Left ventricle myocardium inferior (tissue), 1 donor: ENCODE results near the gene AMBRA1. TPM values are rescaled to one million over a fixed set of nuclear protein-coding genes. Genes with fewer than 3 reads are reported as not detected.

Experiments used
- DNase-seq: peaks from one replicate; pipeline ENCODE4 v3.0.0-alpha.2; 2020
- H3K27ac ChIP-seq: fragments of 200-600 bp; replicated peaks from 2 replicates; pipeline ENCODE4 v1.8.0; 2021
- H3K27me3 ChIP-seq: fragments of 200-600 bp; 2 replicates; pipeline ENCODE4 v1.8.0; 2021; ENCODE audit warnings: low read depth
- H3K36me3 ChIP-seq: fragments of 200-600 bp; 2 replicates; pipeline ENCODE4 v1.8.0; 2021
- H3K4me1 ChIP-seq: fragments of 200-600 bp; 2 replicates; pipeline ENCODE4 v1.8.0; 2021
- H3K4me3 ChIP-seq: fragments of 200-600 bp; 2 replicates; pipeline ENCODE4 v1.8.0; 2021; ENCODE audit warnings: mild to moderate bottlenecking, moderate library complexity
- H3K9me3 ChIP-seq: fragments of 200-600 bp; replicated peaks from 2 replicates; pipeline ENCODE4 v1.8.0; 2021
- CTCF ChIP-seq: fragments of 200-600 bp; IDR thresholded peaks from 2 replicates; pipeline ENCODE4 v1.8.0; 2021; ENCODE audit warnings: antibody characterized with exemption, mild to moderate bottlenecking, borderline replicate concordance
- intact Hi-C: fragments of 100-400 bp; cut with micrococcal nuclease; formaldehyde crosslinking; loops from one replicate; pipeline ENCODE4 v1.11.0; 2022
- total RNA-seq: library from RNA; stranded (reverse); fragmentation: NEBNext Ultra II Directional; extraction: Animal tissue kit (Norgen Biotek cat#: 25700); gene quantifications from one replicate; pipeline ENCODE4 v1.2.1, GENCODE V29; 2021
- donor health status: DM: no; HTN: yes; CAD: no; lungs with severe emphysema.

Gene AMBRA1
- total RNA-seq, 1 donor from 2014 or later = 14.2 TPM

- Histone ChIP-seq H3K27me3 (no peaks in the 10 kb centered on the region), H3K9me3 (no peaks in the 10 kb centered on the region), H3K4me1 (peaks cover 69% of the 10 kb centered on the region), H3K27ac (peak within 1 kb of the TSS; percentile 93), H3K36me3 (peaks cover 23% of the 10 kb centered on the region), H3K4me3 (peak within 1 kb of the TSS; percentile 97)
- peak; percentile 88 for TF ChIP-seq CTCF
- DNase-seq = peak; percentile 90
- intact Hi-C loops = no loop called here
These were observed 23.5 kb upstream of the AMBRA1 start, which contains the start of the genes ATG13 and HARBI1 for GRCh38 chr11:46617134-46617971. ATG13 (plus strand) TSS chr11:46617553; CDS start chr11:46644292, 26,739 bp downstream. HARBI1 (minus strand) TSS chr11:46617227; CDS start chr11:46616237, 990 bp downstream.

- Histone ChIP-seq H3K27ac (peak overlapping the region; percentile 93), H3K27me3 (no peaks in the 10 kb centered on the region), H3K36me3 (peaks cover 21% of the 10 kb centered on the region), H3K4me1 (peaks cover 76% of the 10 kb centered on the region), H3K4me3 (peak overlapping the region; percentile 97), H3K9me3 (no peaks in the 10 kb centered on the region)
- intact Hi-C loops = no loop called here
- TF ChIP-seq CTCF = no peak
- no peak for DNase-seq
These were observed 22.8 kb upstream of the AMBRA1 start for GRCh38 chr11:46616551-46617133.

- no peaks in the 10 kb centered on the region for H3K9me3 ChIP-seq
- intact Hi-C loops = no loop called here
- no peak for TF ChIP-seq CTCF
These were observed 21.9 kb upstream of the AMBRA1 start for GRCh38 chr11:46615756-46616155.

GRCh38 chr11:46612326-46612725 is 18.5 kb upstream of the AMBRA1 start:
- intact Hi-C loops = no loop called here
- Histone ChIP-seq H3K9me3 (no peaks in the 10 kb centered on the region), H3K4me1 (peaks cover 40% of the 10 kb centered on the region)

More at GRCh38 chr11:46615756-46616155, 21.9 kb upstream of the AMBRA1 start:
- Histone ChIP-seq H3K4me3 (no peak overlapping the region), H3K36me3 (peaks cover 12% of the 10 kb centered on the region), H3K4me1 (peaks cover 74% of the 10 kb centered on the region), H3K27me3 (no peaks in the 10 kb centered on the region), H3K27ac (no peak overlapping the region)
- DNase-seq = no peak

More at GRCh38 chr11:46612326-46612725, 18.5 kb upstream of the AMBRA1 start:
- Histone ChIP-seq H3K4me3 (no peak overlapping the region), H3K36me3 (peaks cover 3% of the 10 kb centered on the region), H3K27ac (peak overlapping the region; percentile 6), H3K27me3 (no peaks in the 10 kb centered on the region)
- TF ChIP-seq CTCF = no peak
- DNase-seq = no peak
